Measurements from ENCODE around the gene CYTH1. TPM values are rescaled to one million over a fixed set of nuclear protein-coding genes. Genes with fewer than 3 reads are reported as not detected.

CYTH1 gene
- total and polyA plus RNA-seq, 10 of the 15 experiments (the other 5 are each of a cell fraction or from before 2014, with no cell fraction given): 6.6 to 188 (median 145) TPM

DNA sequence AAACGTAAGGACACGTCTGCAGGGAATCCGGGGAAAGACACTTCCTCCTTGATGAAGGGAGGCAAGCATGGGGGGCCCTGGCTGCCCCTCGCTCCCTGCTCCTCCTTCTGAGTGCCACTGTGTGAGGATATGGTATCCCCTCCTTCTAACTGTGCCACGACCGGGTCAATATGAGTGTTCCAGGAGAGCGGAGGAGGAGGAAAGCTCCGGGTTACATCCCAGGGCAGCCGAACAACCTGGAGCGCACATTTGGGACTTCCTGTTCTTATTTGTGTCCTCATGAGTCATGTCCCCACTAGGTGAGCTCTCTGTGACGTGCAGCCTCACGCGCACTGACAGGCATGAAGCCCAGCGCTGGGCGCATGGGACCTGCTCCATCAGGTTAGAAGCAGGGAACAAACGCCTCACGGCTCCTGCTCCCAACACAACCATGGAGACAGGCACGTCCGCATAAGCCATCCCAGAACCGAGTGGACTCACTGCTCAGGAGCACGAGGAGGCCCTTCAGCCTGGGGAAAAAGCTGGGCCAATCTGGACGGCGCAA lies 112.0 kb downstream of the CYTH1 start:
- WGBS (ENCODE audit: insufficient coverage, insufficient replicate concordance, low lambda C conversion rate, missing lambda C conversion rate): 95% methylated on average over 23 of the region's 23 CpGs
- Histone ChIP-seq H3K4me2 (ENCODE audit: control insufficient read depth, insufficient read depth) (no peak overlapping the region), H2AFZ (ENCODE audit: control insufficient read depth, low read depth, low read length) (no peak overlapping the region), H3K27ac (ENCODE audit: control insufficient read depth, insufficient read depth) (no peak overlapping the region), H3K9me3 (replicated peaks; ENCODE audit: control insufficient read depth, insufficient read depth, low read length) (no peaks in the 10 kb centered on the region), H3K9ac (ENCODE audit: control insufficient read depth, insufficient read depth, low read length) (no peak overlapping the region), H3K36me3 (ENCODE audit: control insufficient read depth in 2 of 2, insufficient read depth in 2 of 2, low read length in 1 of 2) (peaks cover 6 to 10% of the 10 kb centered on the region in 2 experiments; a peak in 3 of 4 replicates), H3K4me3 (no peak overlapping the region), H3K79me2 (ENCODE audit: control insufficient read depth, insufficient read depth, low read length) (no peaks in the 10 kb centered on the region), H4K20me1 (ENCODE audit: control insufficient read depth, insufficient read depth) (no peaks in the 10 kb centered on the region), H3K27me3 (replicated peaks in 1 of 2; ENCODE audit: control insufficient read depth in 2 of 2, insufficient read depth in 2 of 2, low read length in 1 of 2) (no peaks in the 10 kb centered on the region), H3K4me1 (ENCODE audit: control insufficient read depth, insufficient read depth, low read length) (peaks cover 10% of the 10 kb centered on the region)
- in situ Hi-C loops (cut with MboI) (no loop called here), intact Hi-C loops (cut with micrococcal nuclease; ENCODE audit: unreplicated experiment) (no loop called here)
- TF ChIP-seq, protein P1, sequence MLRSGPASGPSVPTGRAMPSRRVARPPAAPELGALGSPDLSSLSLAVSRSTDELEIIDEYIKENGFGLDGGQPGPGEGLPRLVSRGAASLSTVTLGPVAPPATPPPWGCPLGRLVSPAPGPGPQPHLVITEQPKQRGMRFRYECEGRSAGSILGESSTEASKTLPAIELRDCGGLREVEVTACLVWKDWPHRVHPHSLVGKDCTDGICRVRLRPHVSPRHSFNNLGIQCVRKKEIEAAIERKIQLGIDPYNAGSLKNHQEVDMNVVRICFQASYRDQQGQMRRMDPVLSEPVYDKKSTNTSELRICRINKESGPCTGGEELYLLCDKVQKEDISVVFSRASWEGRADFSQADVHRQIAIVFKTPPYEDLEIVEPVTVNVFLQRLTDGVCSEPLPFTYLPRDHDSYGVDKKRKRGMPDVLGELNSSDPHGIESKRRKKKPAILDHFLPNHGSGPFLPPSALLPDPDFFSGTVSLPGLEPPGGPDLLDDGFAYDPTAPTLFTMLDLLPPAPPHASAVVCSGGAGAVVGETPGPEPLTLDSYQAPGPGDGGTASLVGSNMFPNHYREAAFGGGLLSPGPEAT (IDR thresholded peaks at IDR 0.05; ENCODE audit: low read depth): no peak
- no peak for TF ChIP-seq TAF1 (IDR thresholded peaks at IDR 0.05; ENCODE audit: borderline replicate concordance, low read depth, low read length)
- no peak for TF ChIP-seq CBX3 (IDR thresholded peaks at IDR 0.05; ENCODE audit: borderline replicate concordance, low read depth)
- 0 out of 2 replicates have a peak, but pooled peaks have one; percentile 31 for TF ChIP-seq POLR2A (IDR thresholded peaks at IDR 0.05; ENCODE audit: low read depth, low read length)
- TF ChIP-seq RUNX3 (IDR thresholded peaks at IDR 0.05; ENCODE audit: low read length): no peak
- no peak for TF ChIP-seq EGR1 (IDR thresholded peaks at IDR 0.05; ENCODE audit: borderline replicate concordance in 1 of 2, low read depth in 2 of 2, low read length in 2 of 2)
- no peak for TF ChIP-seq NFYA (IDR thresholded peaks at IDR 0.05; ENCODE audit: borderline replicate concordance, low read depth, low read length)
- no peak for TF ChIP-seq EP300 (IDR thresholded peaks at IDR 0.05; ENCODE audit: borderline replicate concordance in 1 of 2, control insufficient read depth in 1 of 2, low read depth in 2 of 2, low read length in 2 of 2)
- no TSS peak for BruUV-seq (replicated peaks)
- ChIA-PET CTCF (no interaction called here), SMC1A (ENCODE audit: uncharacterized antibody, unreplicated experiment) (interaction anchor here (1.5 kb wide), 1 partner anchor 38 kb away, joined by 3 read pairs; no protein-coding TSS in a partner anchor), POLR2A (interaction anchor here (0.6 kb wide), 1 partner anchor 24 kb away, joined by 3 read pairs; no protein-coding TSS in a partner anchor), RAD21 (ENCODE audit: unreplicated experiment) (no interaction called here)
- no peak for ATAC-seq
- no peak for DNase-seq (ENCODE audit: low read depth, low spot score)
- no peak for FAIRE-seq

Measured in GM12878 (cell line).